NK-92 treated with Interleukin-12 subunit alpha and Interleukin-12 subunit beta, amount 100 ng/mL, for 24 hours (cell line): ENCODE measurements around the gene LMAN2.
A peak's percentile ranks its signal among the peaks of the same experiment; 100 is the strongest.

Experiments used
- DNase-seq: peaks from one replicate; lab custom pipeline; 2025; lab: John Stamatoyannopoulos, UW

The LMAN2 gene

DNA sequence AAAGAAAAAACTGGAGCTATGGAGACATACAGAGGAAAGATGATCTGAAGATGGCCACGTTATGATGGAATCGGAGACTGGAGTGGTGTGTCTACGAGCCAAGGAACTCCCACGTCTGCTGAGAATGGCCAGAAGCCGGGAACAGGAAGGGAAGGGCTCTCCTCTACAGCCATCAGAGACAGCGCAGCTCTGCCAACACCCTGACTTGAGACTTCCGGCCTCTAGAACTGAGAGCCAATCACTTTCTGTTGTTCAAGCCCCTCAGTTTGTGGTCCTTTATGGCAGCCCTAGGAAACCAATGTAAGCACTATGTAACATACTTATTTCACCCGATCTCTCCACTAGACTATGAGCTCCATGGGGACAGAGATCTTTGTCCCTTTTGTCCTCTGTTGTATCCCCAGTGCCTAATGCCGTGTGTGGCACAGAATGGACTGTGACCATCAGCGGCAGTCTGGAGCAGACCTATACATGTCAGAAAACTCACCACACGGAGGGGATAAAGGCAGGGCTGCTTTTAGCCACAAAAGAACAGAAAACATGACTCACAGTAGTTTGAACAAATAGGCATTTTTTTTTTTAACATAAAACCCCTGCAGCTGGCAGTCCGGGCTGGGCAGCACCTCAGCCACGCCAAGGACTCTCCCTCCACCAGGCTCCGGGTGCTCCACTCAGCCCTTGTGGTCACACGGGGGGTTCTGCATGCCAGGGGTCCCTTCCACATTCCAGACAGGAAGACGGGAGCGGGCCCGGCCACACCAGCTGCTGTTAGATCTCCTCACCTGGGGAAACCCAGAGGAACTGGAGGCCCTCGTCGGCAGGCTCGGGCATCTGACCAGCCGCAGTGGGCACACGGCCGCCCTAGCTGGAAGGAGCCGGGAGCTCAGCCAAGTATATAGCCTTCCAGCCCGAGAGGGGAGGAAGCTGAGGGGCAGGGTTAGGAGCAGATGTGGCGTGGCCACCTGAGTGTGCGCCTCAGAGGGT, 23.6 kb downstream of the LMAN2 start:
- DNase-seq, result no peak

DNA sequence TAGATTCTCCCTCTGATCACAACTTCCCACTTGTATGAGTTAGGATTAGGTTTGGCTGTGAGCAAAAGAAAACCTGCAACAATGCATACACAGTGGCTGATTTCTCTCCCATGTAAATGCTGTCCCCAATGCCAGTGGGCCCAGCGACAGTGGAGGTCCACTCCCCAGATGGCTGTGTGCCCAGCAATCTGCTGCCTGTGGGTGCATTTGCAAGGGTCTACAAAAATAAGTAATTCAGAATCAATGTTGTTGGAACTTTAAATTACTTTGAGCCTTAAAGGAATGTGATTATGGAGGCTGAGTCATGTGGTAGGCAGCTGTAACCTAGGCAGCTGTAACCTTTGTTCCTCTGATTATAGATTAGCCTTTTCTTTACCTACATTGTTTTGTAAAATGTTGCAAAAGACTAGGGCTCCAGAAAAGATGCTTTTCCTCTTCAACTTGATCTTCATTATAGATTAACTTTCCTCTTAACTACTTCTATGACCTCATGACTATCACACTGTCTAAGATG, 25.5 kb downstream of the LMAN2 start:
- no peak for DNase-seq

DNA sequence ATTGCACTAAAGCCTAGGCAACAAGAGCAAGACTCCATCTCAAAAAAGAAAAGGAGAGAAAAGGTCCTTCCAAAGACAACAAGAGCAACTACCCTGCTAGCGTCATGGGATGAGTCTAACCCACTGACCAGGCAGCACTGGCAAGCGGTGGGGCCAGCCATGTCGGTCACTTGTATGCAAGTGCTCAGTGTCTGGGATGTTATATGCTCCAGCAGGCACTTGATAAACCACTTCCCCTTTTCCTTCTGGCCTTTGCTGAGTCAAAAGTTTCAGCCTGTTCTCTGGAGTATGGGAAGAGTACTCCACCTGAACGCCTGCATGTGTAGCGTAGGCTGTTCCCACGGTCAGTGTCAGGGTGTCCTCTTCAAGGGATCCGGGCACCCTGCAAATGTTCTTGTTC, 30.6 kb downstream of the LMAN2 start:
- DNase-seq, result no peak

DNA sequence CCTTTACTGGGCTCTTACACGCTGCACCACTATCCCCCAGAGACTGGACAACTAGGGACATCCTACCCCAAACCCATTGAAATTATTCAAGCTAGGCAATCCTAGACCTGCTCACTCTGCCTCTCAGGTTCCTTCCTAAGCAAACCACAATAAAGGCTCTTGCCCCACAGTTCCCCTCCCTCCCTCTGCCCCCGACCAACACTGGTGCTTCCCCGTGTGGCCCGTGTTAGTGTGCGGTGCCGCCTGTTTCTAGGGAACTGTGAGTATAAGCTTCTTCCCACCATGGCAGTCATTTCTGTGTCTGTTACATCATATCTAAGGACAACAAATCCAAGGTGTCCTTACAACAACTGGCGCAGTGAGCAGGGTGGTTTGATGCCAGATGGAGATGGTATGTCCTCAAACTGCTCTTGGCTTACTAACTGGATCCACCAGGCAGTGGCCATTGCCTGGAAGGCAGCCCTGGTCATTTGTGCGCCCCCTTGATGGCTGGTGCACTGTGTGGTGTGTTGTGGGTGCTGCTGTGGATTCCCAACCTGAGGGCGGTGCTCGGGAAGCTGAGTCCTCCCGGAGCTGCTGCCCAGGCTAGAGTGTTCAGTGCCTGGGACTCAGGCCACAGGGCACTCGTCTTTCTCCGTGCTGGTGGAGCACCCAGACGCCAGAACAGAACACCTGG, 31.4 kb downstream of the LMAN2 start:
- no peak for DNase-seq

DNA sequence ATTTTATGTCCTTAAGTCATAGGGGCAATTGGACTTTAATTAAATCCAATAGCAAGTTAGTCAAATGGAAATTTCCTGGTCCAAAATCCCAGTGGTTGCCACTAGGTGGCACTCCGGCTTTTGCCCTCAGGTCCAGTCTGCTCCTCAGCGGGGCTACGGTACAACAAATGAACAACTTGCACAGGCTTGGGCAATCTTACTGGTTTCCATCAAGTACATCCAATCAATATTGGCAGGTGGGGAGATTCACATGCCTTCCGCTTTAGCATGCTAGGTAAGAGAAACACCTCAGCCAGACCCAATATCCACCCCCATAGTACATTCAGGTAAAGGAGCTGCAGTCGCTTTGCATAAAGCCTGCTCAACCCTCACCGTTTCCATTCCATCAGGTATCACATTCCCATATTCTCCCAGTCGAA, 33.5 kb downstream of the LMAN2 start:
- peak; percentile 34 for DNase-seq

DNA sequence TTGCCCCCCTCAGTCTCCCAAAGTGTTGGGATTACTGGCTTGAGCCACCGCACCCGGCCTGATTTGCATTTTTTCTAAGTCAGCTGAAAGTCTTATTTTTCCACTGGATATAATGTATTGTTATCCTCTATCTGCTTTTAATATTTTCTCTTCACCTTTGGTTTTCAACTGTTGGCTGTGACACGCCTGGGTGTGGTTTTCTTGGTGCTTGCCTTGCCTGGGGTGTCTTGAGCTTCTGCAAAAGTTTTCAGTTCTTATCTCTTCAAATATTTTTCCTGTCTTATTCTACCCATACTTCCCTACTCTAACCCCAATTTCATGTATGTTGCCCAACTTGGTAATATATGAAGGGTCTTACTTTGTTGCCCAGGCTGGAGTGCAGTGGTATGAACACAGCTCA, 35.5 kb downstream of the LMAN2 start:
- DNase-seq, result no peak

DNA sequence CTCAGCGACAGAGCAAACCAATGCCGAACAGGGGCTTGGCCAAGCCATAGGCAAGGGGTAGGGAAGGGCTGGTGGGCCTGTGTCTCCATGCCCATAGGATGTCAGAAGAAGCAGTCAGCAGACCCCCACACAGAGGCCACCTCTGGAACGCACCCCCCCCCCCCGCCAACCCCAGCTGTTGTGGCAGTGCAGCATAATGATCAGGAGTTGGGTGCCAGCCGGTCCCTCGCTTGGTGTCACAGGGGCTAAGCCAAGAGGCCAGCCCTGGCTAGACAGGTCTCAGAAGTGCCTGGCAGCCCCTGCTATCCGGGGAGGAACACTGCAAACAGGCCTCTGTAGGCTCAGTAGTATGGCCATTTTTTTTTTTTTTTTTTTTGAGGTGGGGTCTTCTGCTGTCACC, 36.1 kb downstream of the LMAN2 start:
- no peak for DNase-seq

DNA sequence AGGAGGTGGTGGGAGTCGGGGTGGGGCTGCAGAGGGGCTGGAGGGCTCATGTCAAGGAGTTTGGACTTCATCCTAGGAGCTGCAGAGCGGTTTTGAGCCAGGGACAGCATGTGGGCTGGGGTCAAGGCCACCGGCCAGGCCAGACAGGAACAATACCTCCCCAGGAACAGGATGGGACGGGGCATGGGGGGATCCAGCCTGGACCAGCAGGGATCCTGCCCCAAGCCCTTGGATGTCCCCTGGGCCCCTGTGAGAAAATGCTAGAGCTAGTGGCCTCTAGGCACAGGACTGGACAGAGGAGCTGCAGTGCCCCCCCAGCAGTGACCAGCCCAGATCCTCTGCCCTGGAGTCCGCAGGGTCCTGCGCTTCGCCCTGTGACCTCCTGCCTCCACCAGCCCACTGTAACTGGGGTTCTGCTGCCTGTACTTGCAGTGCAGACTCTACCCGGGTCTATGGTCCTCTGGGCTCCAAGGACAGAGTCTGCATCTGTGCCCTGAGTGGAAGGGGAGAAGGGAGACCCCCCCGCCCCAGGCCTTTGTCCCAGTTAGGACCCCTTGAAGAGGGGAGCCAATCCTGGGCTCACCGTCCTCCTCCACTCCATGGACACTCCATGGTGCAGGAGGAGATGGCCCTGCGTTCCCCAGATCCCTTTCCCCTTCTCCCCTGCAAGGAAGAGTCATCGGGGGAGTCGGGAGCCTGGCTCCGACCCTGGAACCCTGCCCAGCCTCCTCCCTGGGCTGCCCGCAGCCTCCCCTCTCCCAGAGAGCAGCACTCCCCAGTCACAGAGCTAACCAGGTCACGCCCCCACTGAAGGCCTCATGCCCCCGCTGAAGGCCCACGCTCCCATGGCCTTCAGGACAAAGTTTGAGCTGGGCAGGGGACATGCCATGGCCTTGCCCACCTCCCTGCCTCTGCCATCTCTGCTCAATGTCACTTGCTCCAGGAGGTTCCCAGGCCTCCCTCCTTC, 36.8 kb downstream of the LMAN2 start:
- DNase-seq, result no peak

DNA sequence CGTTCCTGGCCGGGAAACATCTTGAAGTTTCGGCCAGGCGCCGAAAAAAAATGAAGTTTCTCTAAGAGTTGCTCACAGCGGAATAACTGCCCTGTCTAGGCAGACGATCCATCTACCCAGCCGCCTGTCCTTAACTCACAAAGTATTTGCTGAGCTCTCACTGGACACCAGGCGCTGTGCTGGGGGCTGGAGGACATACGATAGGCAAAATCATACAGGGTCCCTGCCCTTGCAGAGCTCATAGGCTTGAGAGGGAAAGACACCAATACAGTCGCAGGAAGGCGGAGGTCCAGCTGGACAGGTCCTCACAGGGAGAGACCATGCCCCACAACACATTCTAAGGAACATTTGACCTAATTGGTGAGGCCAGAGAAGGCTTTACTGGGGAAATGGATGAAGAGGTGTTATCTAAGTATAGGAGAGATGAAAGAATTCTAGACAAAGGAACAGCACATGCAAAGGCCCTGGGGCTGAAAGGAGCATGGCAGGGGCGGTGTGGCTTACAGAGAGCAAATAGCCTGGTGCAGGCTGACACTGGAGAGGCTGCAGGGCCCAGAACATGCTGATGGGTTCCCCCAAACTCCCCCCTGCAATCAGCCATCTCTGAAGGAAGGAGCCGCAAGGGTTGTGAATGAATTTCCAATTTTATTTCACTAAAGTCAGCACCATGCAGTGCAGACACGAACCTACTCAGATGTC, 37.8 kb downstream of the LMAN2 start:
- DNase-seq, result no peak

DNA sequence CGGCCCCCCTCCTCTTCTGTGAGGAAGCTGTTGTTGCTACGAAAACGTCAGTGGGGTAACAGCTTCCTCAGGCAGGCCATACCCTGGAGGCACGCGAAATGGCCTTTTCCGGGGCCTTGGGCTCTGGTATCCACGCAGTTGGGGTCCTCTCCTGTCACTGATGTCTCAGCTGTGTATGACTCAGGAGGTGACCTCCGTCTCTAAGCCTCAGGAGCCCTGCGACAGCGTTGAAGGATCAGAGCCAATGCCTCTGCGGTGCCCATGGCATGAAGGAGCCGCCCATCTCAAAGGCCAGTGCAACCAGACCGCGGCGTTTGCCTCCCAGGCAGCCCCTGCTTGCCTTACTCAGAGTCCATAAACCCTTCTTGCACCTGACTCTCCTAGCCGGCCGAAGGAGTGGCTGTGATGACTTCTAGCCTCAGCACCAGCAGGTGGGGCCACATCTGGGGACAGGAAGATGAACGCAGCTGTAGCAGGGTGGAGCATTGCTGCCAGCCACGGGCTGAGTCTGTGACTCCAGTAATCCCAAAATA, 38.8 kb downstream of the LMAN2 start:
- peak; percentile 60 for DNase-seq

DNA sequence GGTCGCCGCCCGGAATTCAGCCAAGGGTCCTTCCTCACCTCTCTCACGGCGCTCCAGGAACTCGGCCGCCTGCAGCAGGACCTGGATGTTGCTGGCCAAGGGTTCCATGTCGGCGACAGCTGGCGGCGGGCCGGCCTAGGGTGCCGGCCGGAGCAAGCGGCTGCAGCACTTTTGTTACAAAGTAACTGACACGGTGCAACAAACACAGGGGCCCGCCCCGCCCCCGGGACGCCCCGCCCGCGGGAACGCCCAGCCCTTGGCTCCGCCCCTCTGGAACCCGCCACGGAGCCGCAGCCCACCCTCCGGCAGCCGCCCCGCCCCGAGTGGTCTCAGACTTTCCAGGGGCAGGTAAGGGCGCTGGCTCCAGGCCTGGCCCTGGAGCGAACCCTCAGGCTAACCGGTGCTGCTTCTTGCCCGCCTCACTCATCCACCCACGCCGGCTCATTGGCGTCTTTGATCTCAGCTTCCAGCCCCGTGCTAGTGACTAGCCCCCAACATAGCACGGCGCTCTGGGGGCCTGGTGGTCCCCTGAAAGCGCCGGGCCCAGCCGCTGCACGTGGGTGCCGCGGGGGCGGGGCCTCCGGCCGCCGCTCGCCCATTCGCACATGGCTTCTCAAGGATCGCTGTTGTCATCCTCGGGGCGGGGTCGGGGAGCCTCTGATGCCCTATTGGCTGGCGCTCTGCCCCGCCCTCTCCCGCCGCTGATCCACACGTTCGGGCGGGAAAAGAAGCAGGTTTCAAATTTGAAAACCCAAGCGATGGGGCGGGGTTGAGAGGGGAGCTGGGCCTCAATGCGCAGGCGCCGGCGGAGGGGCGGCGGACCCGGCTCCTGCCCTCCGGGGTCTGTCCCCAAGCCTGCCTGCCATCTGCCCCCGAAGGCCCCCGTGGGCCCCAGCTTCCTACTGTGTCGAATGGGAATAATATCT, 39.5 kb downstream of the LMAN2 start, which contains the start of gene MXD3:
Gene MXD3, minus strand, starts transcription at position 176 of the 926 bp plus-strand sequence. Its CDS starts 68 bp downstream, at position 108.
- peak; percentile 97 for DNase-seq

DNA sequence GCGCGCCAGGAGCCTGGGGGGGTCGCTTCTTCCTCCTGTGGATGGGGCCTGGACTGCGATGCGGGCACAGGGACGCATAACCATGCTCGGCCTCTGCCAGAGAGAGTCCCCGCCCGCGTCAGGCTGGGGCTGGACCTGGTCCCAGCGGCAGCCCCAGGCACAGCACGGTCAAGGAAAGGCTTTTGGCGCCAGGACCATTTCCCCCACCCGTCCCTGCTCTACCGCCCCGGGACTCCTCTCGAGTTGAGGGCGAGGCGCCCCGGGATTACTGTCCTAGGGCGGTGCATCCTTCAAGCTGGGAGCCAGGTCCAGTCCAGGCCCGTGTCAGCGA, 40.1 kb downstream of the LMAN2 start:
- DNase-seq, result no peak

DNA sequence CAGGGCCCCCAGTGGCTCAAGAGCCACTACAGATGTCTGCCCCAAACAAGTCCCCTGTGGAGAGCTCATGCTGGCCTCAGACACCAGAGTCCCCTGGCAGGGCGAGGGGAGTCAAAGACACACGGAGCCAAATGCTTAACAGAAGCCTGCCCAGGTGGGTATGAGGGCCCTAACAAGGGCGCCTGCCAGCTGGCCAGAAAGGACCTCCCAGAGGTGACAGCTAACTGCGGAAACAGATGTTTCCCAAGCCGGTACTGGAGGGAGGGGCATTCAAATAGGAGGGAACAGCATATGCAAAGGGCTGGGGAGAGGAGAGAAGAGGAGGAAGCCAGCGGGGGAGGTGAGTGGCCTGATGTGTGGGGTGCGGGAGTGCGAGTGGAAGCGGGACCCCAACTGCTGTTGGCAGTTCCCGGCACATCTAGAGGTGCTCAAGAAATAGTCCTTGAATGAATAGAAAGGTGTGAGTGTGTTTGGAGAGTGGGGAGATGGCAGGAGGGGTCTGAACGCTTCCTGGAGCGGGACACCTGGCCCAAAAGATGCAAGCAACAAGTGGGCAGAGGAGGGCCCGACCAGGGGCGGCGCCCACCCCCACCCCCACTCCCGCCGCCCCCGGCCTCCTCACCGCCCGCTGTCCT, 40.6 kb downstream of the LMAN2 start:
- DNase-seq, result no peak

DNA sequence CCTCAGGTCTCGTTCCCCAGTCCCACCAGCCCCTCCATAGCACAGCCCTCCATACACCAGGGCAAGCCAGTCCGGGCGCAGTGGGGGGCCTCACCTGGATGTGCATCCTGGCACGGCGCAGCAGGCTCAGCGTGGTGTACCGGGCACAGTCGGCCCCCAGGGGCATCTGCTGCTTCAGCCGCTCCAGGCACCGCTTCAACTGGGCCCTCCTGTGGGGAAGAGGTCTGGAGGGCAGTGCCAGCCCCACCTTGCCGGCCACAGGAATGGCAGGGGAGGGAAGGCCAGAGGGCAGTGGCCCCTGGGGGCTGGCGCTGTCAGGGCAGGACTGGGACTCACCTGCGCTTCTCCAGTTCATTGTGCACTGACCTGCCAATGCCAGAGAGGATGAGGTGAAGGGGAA, 41.1 kb downstream of the LMAN2 start:
- DNase-seq, result no peak

DNA sequence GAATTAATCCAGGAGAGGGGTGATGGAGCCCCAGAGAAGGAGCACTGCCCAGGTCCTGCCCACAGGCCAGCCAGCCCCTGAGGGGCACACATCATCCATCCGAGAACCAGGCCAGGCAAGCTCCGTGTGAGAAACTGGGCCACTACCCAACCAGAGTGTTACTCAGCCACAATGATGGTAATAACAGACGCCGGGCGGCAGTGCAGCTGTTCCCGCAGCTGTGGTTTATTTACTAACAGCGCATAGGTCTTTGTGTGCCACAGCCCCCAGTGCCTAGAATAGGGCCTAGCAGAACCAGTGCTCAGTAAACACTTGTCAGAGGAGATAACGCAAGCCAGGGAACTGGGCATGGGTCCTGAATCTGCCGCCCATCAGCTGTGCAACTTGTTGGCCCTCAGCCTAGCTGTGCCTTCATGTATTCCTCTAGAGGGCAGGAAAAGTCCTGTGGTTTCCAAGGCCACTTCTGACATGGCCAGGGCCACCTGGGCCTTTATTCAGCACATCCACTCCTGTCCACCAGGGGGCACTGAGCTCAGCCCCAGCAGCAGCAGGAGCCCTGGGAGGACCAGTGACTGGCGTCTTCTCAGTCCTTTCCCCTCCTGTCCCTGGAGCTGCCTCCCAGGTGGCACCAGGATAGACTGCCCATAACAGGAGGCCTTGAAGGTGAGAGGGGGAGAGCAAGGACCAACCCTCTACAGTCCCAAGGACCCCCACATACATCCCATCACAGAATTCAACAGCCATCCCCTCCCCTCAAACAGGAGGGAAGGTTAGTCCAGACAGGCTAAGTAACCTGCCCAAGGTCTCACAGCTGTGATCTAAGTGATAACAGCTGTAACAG, 41.9 kb downstream of the LMAN2 start:
- peak; percentile 60 for DNase-seq

DNA sequence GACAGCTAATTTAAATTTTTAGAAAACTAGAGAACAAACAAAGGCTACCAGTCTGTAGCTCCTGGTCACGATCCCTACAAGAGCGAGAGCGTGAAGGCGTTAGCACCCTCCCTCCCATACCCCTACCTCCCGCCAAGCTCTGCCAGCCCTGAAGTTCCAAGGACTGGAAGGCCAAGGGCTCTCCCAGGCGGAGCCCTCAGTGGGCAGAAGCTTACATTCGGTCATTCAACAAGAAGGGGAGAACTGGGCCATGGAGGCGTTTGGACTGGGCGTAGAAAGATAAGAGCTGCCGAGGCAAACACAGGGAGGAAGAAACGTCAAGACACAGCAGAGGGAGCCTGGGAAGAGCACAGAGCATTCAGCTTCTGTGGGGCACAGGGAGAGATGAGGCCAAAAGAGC, 42.7 kb downstream of the LMAN2 start:
- DNase-seq, result no peak

DNA sequence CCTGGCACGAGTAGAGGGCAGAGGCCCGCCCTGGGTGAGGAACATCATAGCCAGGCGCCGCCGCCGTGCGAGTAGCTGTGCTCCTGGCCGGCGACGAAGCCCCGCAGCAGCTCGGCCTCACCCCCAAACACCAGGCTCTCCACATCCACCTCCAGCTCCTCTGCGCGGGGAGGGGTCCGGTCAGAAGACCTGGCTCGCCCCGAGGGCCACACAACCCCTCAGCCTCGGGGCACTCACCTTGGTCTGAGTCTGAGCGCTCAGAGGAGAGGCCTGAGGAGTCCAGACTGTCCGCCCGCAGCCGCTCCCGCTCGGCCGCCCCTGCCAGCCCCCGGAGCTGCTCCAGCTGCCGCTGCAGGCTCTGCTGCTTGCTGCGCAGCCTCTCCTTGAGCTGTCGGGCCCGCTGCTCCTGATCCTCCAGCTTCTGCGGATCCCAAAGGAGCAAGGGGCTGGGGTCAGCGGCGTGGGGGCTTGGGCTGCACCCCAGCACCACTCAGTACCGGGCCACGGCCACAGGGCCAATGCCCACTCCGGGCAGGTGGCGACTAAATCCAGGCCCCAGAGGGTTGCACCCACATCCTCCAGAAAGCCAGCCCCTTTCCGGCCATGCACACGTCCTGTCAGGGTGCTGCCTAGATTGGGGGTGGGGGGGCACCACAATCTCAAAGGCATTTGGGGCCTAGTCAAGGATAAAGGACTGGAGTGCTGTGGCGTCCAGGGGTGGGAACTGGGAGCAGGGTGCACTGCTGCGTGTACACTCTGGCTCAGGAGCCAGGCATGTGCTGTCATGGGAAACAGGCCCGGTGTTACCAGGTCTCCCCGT, 43.7 kb downstream of the LMAN2 start:
- no peak for DNase-seq
